Stimulated activated CD8-positive, alpha-beta memory T cell treated with anti-CD3 and anti-CD28 coated beads, Interleukin-12 subunit alpha, Interleukin-12 subunit beta, amount 100 ng/mL, for 1 hour (primary cell): Measurements from ENCODE around the gene HES3.
A peak's percentile ranks its signal among the peaks of the same experiment; 100 is the strongest.

Experiments
- DNase-seq: peaks from one replicate; pipeline ENCODE4 v3.0.0-alpha.2; 2020; ENCODE audit warnings: low read depth

The HES3 gene

GRCh38 chr1:6245869-6246496 is 2.0 kb downstream of the HES3 start:
- DNase-seq = no peak

GRCh38 chr1:6246497-6247467 is 2.8 kb downstream of the HES3 start:
- DNase-seq = peak; percentile 74

DNA sequence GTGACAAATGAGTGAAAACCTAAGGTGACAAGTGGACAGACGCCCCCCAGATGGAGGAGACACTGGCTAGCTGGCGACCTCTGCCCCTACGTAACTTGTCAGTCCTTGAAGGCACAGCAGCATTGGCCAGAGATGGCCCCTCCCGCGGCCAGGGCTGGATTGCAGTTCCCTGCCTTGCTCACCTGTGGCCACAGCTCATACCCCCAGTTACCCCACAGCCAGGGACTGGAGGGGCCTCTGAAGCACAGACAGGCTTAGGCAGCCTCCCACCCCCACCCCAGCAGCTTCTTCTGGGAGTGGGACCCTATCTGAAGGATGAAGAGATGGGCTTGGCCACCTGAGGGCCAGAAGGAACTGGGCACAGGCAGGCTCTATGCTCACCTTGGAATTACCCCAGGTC is 3.7 kb downstream of the HES3 start:
- no peak for DNase-seq

DNA sequence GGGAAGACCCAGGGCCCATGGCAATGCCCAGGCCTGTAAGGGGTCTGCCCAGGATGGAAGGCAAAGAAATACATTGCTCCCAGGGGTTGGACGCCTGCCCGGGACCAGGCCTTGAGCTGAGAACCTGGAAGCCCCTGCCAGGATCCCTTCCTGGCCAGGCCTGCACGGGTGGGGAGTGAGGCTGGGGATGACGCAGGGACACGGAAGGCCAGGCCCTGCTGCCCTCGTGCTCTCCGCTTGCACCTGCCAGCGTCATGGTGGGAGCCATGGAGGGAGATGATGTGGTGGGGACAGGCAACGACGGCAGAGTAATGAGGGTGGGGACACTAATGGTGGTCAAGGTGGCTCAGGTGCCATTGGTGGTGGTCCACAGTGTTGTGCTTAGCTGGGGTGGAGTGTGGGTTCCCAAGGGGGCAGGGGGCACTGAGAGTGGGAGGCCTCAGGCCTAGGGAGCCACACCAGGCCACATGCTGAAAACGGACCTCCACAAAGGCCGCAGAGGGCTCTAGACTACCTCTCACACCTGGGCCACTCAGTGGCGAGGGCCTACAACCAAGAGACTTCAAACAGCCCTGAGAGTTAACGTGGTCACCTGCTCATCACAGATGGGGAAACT is 4.3 kb downstream of the HES3 start:
- no peak for DNase-seq

- no peak for DNase-seq
Observed at GRCh38 chr1:6248932-6249738, 5.2 kb downstream of the HES3 start.

GRCh38 chr1:6249739-6250689 is 6.0 kb downstream of the HES3 start:
- DNase-seq = no peak

- DNase-seq = no peak
Observed at GRCh38 chr1:6251233-6251632, 7.3 kb downstream of the HES3 start.

DNA sequence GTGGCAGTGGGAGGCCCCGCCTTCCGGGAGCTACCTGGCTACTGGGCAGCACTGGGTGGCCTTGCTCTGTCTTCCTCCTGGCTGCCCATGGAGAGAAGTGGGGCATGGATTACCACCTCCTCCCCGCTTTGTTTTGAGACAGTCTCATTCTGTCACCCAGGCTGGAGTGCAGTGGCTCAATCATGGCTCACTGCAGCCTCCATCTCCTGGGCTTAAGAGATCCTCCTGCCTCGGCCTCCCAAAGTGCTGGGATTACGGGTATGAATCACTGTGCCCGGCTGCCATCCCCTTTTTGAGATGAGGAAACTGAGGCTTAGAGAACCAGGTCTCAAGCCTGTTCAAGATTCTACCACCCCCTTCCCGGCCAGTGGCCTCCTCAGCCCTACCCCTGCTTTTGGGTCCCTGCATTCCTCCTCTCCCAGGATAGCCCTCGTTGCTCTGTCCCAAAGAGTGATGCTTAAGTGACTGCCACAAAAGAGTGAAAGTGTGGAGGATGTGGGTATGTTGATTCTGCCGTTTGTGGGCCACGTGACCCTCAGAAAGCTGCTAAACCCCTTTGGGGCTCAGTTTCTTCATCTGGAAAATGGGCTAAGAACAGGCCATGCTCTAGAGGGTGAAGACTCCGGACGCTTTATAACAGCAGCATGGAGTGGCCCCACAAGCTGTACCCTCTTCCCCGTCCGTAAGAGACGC is 7.8 kb downstream of the HES3 start:
- no peak for DNase-seq

- no peak for DNase-seq
Observed at GRCh38 chr1:6252374-6252710, 8.4 kb downstream of the HES3 start.

DNA sequence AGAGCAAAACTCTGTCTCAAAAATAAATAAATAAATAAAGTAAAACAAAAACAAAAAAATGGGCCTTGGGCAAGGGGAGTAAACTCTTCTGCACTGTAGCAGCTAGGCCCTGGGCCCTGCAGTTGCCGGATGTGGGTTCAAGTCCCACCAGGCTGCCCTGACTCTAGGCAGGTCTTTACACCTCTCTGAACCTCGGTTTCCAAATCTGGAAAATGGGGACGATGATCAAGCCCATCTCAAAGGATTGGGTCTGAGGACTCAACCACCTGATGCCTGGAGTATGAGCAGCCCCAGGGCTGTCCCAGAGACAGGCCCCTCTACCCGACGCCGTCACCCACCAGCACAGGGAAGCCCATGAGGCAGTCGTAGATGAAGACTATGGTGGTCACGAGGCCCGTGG is 9.4 kb downstream of the HES3 start:
- DNase-seq = no peak

DNA sequence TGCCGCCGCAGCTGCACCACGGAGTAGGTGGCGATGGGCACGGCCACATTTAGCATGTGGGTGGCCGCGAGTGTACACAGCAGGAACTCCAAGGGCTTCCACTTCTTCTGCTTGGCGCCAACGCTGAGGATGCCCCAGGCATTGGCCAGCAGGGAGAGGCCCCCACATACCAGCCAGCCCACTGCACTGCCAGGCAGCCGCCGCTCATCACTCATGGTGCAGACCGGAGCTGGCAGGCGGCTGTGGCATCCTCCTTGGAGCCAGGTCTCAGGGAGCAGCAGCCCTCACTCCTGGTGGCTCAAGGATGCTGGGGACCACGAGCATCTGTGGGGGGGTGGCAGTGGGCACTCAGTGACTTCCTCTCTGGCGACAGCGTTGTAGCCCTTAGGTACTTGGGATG is 10.7 kb downstream of the HES3 start:
- no peak for DNase-seq

DNA sequence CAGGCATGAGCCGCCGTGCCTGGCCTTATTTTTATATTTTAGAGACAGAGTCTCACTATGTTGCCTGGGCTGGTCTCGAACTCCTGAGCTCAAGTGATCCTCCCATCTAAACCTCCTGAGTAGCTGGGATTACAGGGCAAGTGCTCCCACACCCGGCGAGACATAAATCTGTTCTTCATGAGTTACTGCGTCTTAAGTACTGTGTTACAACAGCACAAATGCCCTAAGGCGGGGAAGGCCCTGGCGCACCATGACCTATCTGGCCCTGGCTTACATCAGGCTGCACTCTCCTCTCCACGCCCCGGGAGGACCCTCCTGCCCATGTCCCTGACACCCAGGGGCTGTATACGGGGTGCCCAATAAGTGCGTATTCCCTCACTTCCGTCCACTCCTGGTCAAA is 12.7 kb downstream of the HES3 start:
- no peak for DNase-seq

DNA sequence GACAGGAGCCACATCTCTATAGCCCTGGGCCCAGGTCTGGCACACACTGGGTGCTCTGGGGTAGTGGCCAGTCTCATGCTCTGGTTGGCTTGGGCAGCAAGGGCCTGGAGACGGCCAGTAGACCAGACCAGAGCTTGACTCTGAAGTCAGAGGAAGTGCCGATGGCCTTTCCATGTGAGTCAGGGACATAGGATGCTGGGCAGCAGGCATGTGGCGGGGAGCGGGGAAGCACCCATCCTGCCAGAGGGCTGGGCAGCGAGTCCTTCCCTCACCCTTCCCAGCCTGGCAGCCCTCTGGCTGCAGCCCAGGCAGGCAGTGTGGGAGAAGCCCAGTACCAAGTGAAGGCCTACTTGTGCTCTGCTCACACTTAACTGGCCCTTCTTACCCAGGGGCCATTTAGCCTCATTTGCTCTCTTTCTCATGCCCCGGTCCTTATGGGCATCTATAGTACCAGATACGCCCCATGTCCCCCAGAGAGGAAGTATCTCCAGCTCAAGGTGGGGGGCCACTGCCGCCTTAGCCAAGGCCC is 13.6 kb downstream of the HES3 start:
- no peak for DNase-seq

DNA sequence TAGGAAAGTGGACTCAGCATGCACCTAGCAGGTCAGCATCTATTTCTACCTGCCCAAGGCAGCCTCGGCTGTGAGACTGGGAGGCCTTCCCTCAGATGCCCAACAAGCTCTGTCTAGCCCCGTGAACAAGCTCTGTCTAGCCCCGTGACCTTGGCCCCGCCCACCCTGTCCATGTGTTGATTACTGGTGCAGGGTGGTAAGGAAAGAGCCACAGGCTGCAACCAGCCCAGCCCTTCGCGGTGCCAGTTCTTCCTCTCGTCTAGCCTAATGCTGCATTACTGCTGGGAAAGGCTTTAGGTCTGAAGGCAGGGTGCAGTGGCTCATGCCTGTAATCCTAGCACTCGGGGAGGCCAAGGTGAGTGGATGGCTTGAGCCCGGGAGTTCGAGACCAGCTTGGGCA is 14.7 kb downstream of the HES3 start:
- no peak for DNase-seq

DNA sequence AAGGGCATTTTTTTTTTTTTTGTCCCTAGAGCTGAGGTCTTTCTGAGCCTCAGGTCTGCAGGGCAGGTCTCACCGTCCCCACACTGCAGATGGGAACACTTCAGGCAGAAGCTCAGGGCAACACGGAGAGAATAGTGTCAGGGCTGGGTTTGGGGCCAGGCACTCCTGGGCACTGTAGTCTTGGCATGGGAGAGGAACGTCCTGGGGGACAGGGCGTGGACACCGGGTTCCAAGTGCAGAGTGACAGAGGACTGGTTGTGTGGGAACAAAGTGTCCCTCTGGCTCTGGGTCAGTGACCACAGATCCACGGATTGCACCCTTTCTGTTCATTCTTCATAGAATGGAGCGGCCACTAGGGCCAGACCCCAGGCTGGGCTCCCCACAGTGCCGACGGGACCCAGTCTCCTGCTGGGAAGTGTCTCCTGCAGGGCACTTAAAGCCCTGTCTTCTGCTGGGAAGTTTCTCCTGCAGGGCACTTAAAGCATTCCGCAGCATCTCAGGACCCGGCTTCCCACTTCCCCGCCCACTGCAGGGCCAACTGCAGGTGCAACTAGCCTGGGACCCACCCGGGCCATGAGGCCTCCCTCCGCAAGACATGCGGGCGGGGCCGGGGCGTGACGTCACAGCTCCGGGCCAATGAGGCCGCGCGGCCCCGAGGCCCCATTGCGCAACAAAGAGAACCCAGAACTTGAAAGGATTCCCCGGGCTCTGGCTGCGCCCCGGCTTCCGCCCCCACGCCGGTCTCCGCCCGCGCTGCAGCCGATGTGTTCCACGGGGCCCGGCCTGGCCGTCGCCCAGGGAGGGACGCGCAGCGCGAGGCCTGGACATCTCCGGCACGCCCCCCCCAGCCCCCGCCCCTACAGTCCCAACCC is 15.7 kb downstream of the HES3 start:
- peak; percentile 56 for DNase-seq

- DNase-seq = no peak
Observed at GRCh38 chr1:6260433-6260934, 16.5 kb downstream of the HES3 start.

DNA sequence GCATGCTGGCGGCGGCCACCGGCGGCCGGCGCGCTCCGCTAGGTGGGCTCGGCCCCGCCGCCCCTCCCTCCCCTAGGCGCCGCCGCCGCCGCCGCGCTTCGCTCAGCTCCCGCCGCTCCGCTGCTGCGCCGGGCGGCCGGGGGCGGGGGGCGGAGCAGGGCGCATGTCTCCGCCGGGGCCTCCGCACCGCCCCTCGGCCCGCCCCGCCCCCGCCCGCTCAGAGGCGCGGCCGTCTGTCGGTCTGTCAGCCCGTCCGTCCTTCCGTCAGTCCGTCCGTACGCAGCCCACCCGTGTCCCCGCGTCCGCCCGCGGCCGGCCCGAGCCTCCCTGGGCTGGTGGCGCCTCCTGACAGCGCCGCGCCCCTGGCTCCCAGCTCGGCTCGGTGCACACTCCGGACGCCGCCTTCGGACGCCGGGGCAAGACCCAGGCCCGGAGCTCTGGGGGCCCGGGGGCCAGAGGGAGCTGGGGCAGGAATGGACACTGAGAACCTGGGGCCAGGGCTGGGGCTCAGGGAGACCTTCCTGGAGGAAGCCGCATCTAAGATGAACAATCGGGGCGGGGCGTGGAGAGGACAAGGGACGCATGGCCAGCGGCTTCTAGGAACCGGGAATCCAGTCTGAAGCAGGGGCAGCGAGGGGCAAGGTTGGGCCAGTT is 17.1 kb downstream of the HES3 start, which contains the start of gene GPR153:
GPR153 (minus strand) TSS at position 138 of the 654 bp plus-strand sequence. CDS start 6,193 bp downstream, outside the sequence.
- DNase-seq = no peak

DNA sequence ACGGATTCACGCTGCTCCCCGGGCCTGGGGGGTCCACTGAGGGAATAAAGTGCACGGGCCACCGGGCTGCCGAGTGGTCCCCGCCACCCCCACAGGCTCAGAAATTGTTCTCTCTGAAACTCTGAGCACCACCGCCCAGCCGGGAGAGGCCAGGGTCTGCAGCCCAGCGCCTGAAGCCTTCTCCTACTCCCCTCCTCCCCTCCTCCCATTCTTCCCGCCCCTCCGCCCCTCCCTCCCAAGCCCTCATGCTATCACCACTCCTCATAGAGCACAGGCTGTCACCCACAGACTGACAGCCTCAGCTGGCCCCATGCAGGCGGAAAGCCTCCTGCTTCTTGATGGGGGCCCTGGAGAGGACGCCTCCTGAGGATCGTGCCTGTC is 17.6 kb downstream of the HES3 start:
- no peak for DNase-seq
